NK-92 (cell line): ENCODE measurements around the gene RGS2.

Experiments used
- DNase-seq: peaks from one replicate; lab custom pipeline; 2025; ENCODE audit not compliant: unreplicated experiment; lab: John Stamatoyannopoulos, UW

Gene RGS2

DNA sequence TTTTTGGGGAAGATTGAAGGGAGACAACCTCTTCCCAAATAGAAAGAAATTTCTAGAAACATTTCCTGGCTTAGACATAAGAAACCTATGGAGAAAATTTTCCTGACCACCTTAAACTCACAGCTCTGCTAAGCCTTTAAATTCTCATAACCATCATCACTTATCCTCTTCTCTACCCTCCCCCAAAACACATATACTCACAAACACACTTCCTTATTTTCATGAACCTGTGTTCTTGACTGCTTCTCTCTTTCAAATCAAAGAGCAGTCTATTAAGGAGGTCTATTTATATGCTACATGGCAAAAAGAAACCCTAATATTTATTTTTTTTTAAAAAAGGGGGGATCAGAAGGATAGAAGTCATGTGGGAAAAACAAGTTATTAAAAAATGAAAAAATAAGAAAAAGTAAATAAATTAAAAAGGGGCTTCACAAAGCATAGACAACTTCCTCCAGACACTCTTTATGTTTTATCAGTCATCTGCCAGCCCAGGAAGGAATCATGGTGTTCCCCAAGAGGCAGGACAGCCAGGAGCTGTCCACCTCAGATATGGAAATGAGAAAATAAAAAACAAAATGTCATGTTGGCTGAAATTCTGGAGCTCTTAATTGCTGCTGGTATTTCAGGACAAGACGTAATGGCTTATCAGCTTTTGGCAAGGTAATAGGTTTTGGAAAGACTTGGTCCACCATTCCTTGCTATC, 12.8 kb upstream of the RGS2 start:
- DNase-seq: no peak

GRCh38 chr1:192797143-192797542, 11.7 kb upstream of the RGS2 start:
- DNase-seq: no peak

- DNase-seq: no peak
These were observed 10.9 kb upstream of the RGS2 start for GRCh38 chr1:192797891-192798290.

GRCh38 chr1:192801451-192801850, 7.4 kb upstream of the RGS2 start:
- DNase-seq: no peak

DNA sequence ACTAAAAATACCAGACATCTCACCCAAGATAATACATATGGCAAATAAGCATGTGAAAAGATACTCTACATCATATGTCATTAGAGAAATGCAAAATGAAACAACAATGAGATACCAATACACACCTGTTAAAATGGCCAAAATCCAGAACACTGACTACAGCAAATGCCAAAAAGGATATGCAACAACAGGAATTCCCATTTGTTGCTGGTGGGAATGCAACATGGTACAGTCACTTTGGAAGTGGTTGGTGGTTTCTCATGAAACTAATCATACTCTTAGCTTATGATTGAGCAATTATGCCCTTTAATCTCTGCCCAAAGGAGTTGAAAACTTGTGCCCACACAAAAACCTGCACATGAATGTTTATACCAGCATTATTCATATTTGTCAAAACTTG, 6.4 kb upstream of the RGS2 start:
- no peak for DNase-seq

DNA sequence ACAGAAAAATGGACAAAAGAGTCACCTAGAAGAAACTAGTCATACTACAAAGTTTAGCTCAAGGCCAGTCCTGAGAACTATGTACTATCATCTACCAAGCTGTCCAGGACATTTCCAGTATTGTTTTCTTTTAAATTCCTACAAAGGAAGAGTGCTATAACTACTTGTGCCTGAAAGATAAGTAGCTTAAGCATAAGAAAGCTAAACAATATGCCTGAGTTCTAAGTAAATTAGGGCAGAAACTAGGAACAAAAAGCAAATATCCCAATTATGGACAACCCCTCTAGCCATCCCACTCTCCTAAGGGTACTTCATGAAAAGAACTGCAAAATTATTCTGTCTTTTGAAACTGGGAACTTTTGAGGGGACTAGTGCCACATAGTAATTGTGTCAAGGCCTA, 5.3 kb upstream of the RGS2 start:
- DNase-seq: no peak

- no peak for DNase-seq
These were observed 3.0 kb upstream of the RGS2 start for GRCh38 chr1:192805832-192806323.

DNA sequence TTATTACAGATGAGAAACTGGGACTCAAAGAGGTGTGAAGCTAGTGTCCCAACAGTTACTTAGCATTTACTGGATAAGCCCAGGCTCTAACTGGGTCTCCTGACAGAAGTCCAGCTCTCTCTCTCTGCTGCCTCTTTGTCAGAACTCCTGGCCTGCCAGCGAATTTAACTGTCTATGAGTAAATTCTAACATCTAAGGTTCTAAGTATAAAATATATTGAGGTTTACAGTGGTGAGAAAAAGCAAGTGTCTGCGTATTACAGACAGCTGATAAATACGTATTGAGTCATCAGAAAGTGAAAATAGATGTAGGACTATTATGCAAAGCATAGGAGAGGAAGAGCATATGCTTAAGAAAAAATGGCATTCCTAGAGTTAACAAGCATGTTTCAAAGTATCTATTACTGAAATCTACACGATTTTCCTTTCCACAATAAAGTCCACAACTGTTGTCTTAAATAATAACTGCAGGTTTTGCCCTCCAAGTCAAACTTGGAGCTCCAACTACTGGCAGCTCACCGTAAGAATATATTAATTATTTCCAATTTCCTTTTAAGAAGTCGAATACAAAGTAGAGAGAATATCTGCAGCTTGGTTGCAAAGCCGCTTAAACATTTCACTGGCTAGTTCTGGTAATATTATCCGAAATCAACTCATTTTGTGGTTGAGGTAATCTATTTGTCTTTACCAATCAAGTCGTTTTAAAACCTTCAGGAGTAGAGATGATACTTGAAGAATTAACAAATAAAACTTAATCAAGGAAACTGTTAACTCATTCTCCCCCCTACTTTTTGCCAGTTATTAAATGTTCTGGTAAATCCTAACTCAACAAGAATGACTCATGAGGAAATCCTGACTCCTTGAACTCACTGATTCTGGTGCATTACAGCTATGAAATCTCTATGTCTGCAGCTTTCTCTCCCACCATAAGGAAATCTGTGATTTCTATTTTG, 1.4 kb upstream of the RGS2 start:
- no peak for DNase-seq

DNA sequence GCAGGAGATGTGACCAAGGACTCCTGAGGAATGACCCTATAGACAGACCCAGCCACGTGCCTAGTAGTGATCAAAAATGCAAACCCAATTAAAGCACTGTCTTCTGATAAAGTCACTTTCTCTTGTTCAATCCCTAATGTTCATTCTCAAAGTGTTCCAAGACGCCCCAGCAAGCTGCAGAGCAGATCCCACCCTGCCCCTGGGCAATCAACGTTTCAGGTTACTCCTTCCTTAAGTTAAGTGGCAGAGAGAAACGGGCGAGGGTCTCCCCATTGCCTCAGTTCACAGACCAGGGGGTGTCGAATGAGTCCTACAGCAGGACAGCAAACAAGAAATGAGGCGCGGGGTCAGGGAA, 699 bp upstream of the RGS2 start:
- no peak for DNase-seq

DNA sequence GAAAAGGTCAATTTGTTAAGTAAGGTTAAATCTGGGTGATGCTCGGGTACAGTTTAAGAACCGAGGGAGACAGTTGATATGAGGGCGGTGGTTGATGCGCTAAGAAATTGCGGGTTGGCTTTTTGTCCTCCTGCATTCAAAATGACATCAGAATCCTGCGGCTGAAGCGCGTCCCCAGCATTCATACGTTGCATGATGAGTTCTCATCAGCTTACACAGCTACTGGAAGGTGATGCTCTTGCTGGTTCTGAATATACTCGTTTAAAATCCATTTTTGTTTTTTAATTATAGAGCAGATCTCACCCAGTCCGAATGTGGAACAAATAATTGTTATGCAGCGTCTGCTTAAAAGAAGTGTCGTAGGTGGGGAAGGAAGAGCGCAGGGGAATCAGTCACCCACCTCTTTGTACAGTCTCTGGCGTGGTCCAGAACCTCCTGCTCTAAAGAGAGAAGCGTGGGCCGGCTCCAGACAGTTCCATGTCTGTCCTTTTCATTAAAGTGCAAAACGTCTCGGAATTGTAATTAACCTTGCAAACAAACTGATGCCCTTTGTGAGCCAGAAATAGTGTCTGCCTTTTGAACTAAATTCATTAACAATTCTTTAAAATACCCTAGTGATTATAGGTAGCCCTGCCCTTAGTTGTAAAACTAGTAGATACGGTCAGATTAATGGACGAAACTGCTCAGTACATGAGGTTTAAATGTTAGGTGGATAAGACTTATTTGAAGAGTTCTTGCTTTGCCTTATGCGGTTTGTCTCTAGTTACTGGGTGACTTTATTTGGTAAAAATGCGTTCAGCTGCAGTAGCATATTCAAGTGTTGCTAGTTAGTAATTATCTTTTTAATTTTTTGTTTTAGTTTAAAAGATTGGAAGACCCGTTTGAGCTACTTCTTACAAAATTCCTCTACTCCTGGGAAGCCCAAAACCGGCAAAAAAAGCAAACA, 741 bp downstream of the RGS2 start:
- no peak for DNase-seq

DNA sequence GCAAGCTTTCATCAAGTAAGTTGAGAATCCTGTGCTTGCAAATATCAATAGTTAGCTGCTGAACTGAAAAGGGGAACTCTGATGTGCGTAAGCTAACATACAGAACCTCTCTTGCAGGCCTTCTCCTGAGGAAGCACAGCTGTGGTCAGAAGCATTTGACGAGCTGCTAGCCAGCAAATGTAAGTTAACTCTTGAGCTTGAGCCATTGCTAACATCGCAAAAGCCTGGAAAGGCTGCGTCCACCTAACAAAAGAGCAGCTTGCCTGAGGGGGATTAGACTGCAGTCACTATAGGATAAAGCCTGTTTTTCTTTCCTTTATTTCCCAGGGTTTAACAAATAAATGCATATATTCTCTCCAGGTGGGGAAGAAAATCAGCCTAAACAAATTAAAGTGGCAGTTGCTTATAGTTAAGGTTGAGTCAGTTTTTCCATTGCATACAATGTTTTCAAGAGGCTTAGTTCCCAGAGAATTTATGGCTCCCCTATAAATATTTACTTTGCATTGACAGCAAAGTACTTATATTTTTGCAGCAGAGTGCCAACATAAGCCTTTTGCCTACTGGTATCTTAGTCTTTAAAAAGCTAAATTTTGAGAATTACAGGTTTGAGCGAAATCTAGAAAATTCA, 1.5 kb downstream of the RGS2 start:
- DNase-seq: no peak

GRCh38 chr1:192811006-192811405, 2.2 kb downstream of the RGS2 start:
- no peak for DNase-seq

DNA sequence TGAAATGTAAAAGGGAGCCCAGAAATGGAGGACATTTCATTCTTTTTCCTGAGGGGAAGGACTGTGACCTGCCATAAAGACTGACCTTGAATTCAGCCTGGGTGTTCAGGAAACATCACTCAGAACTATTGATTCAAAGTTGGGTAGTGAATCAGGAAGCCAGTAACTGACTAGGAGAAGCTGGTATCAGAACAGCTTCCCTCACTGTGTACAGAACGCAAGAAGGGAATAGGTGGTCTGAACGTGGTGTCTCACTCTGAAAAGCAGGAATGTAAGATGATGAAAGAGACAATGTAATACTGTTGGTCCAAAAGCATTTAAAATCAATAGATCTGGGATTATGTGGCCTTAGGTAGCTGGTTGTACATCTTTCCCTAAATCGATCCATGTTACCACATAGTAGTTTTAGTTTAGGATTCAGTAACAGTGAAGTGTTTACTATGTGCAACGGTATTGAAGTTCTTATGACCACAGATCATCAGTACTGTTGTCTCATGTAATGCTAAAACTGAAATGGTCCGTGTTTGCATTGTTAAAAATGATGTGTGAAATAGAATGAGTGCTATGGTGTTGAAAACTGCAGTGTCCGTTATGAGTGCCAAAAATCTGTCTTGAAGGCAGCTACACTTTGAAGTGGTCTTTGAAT, 2.9 kb downstream of the RGS2 start:
- DNase-seq: no peak

- no peak for DNase-seq
These were observed 3.8 kb downstream of the RGS2 start for GRCh38 chr1:192812420-192813209.

- DNase-seq: no peak
These were observed 6.0 kb downstream of the RGS2 start for GRCh38 chr1:192814805-192815204.

DNA sequence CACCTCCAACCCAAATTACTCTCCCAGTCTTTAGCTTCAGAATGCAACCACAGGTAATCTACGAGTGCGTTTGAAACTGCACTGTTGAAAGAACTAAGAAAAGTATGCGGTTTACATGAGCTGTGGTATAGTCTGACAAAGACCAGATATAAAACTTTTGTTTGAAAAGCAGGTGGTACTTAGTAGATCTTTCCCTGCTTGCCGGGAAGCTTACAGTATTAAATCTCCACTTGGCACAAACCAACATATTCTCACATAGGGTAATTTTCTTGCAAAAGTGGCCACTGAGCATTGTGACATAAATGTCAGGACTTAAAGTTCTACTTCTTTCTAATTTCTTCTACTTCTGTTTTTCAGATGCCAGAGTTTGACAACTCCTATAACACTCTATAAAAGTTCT, 8.4 kb downstream of the RGS2 start:
- DNase-seq: no peak

DNA sequence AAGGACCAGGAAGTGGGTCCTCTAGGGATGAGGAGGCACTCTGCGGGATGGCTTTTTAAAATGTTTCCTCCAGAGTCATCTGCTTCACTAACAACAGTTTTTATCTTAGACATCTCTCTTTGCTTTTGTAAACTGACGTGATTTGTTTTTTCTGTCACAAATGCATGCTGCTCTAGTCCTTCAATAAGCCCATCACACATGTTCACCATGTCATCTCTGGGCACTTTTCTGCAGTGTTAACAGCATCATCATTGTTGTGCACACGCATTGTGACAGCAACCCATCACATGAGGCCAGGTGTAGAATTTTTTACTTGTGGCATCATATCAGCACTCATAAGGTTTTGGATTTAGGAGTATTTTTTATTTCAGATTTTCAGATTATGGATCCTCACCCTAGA, 12.5 kb downstream of the RGS2 start:
- DNase-seq: no peak

- DNase-seq: no peak
These were observed 15.7 kb downstream of the RGS2 start for GRCh38 chr1:192824511-192824910.

- no peak for DNase-seq
These were observed 18.1 kb downstream of the RGS2 start for GRCh38 chr1:192826791-192827546.
